HepG2 (cell line): ENCODE results near the gene PSMB2. TPM values are rescaled to one million over a fixed set of nuclear protein-coding genes. Genes with fewer than 3 reads are reported as not detected.
"Not testable (repeated sequence)": the region's sequence is repeated elsewhere in the genome, so short reads cannot be mapped to it uniquely, and the experiment has no call there.

Experiments used
- ATAC-seq: fragments of 200-7000 bp; cut with Tn5 transposase; 3 replicates; pipeline ENCODE4 v1.9.1; 2020; ENCODE audit warnings: mild to moderate bottlenecking, moderate library complexity
- BruUV-seq: library from RNA; stranded (reverse); fragments of 400-500 nt; replicated peaks from 2 replicates; lab custom pipeline; 2021; lab: Mats Ljungman, UMichigan
- CTCF ChIA-PET: fragments of 300-600 bp; formaldehyde crosslinking; extraction: SDS; loops from one replicate; lab custom pipeline; 2021; ENCODE audit warnings: low total read pairs, inconsistent platforms, low intra/inter-chr PET ratio; lab: Yijun Ruan, JAX
- POLR2A ChIA-PET: fragments of 350-600 bp; sonication (Branson Sonifier 250); formaldehyde crosslinking; loops from one replicate; lab custom pipeline; 2020; ENCODE audit warnings: antibody characterized with exemption, inconsistent platforms; lab: Yijun Ruan, JAX
- DNase-seq: peaks from one replicate; pipeline ENCODE4 v3.0.0-alpha.2; 2015; ENCODE audit warnings: low spot score
- FAIRE-seq: peaks from 3 replicates; lab custom pipeline; 2011; peaks lifted over from hg19 to GRCh38; lab: Jason Lieb, UNC
- H2AFZ ChIP-seq: one replicate; pipeline ENCODE4 v1.6.1; 2011; ENCODE audit warnings: low read length, inconsistent platforms
- H3K27ac ChIP-seq: fragments of 300-600 bp; 3 replicates; pipeline ENCODE4 v1.8.0; 2011; ENCODE audit warnings: mixed run types, mild to moderate bottlenecking, mixed read lengths, low read length, inconsistent platforms; ENCODE audit not compliant: insufficient read depth; ENCODE audit errors: extremely low read length
- H3K27me3 ChIP-seq, 2 experiments: fragments of 200-600 bp in 1 of 2; 2 replicates in 1 of 2; 3 replicates in 1 of 2; pipeline versions ENCODE4 v1.6.0 to v1.8.0; 2011; ENCODE audit warnings: low read length in 2 of 2, mild to moderate bottlenecking in 2 of 2, moderate library complexity in 2 of 2, inconsistent platforms in 1 of 2; ENCODE audit not compliant: insufficient read depth in 2 of 2, control insufficient read depth in 1 of 2
- H3K36me3 ChIP-seq, 2 experiments: fragments of 200-600 bp in 1 of 2; replicated peaks in 1 of 2; 2 replicates in 1 of 2; 3 replicates in 1 of 2; pipeline versions ENCODE4 v1.5.1 to v1.8.0; 2011; ENCODE audit warnings: low read length in 2 of 2, inconsistent platforms in 1 of 2; ENCODE audit not compliant: insufficient read depth in 2 of 2, control insufficient read depth in 1 of 2
- H3K4me1 ChIP-seq: 2 replicates; pipeline ENCODE4 v1.5.1; 2012; ENCODE audit warnings: low read length, inconsistent platforms; ENCODE audit not compliant: insufficient read depth
- H3K4me2 ChIP-seq: 2 replicates; pipeline ENCODE4 v1.6.0; 2011; ENCODE audit warnings: low read depth, low read length, inconsistent platforms
- H3K4me3 ChIP-seq, 3 experiments: fragments of 200-600 bp in 1 of 3; sonication (generic), shearing (Covaris generic) in 1 of 3; replicated peaks in 1 of 3; 2 replicates each; pipeline ENCODE4 v1.5.1; 2011 to 2016; ENCODE audit warnings: low read length in 3 of 3, inconsistent platforms in 2 of 3, low read depth in 2 of 3, mild to moderate bottlenecking in 2 of 3, control low read depth in 1 of 3, mixed read lengths in 1 of 3; ENCODE audit not compliant: insufficient read depth in 1 of 3
- H3K79me2 ChIP-seq: one replicate; pipeline ENCODE4 v1.6.1; 2011; ENCODE audit warnings: low read length, inconsistent platforms; ENCODE audit not compliant: insufficient read depth
- H3K9ac ChIP-seq: 2 replicates; pipeline ENCODE4 v1.6.0; 2011; ENCODE audit warnings: mild to moderate bottlenecking, low read depth, low read length, inconsistent platforms; ENCODE audit not compliant: insufficient read depth
- H3K9me3 ChIP-seq: 2 replicates; pipeline ENCODE4 v1.5.1; 2012; ENCODE audit warnings: mild to moderate bottlenecking, low read length
- H4K20me1 ChIP-seq: 2 replicates; pipeline ENCODE4 v1.6.0; 2011; ENCODE audit warnings: inconsistent platforms, mild to moderate bottlenecking, low read length, moderate library complexity; ENCODE audit not compliant: insufficient read depth
- JUNB ChIP-seq: sonication (generic); formaldehyde crosslinking; IDR thresholded peaks from 2 replicates; pipeline ENCODE4 v1.8.0; 2022; ENCODE audit warnings: missing genetic modification reagents, mild to moderate bottlenecking, borderline replicate concordance
- RELA ChIP-seq: sonication (generic); formaldehyde crosslinking; IDR thresholded peaks from 2 replicates; pipeline ENCODE4 v1.4.0; 2020; ENCODE audit warnings: missing genetic modification reagents
- THRA ChIP-seq: sonication (generic); formaldehyde crosslinking; IDR thresholded peaks from 2 replicates; pipeline ENCODE4 v1.4.0; 2020; ENCODE audit warnings: missing genetic modification reagents, borderline replicate concordance
- ZFYVE20 ChIP-seq: sonication (generic); formaldehyde crosslinking; IDR thresholded peaks from 2 replicates; pipeline ENCODE4 v1.8.0; 2023; ENCODE audit warnings: low read depth, mild to moderate bottlenecking, moderate library complexity, missing genetic modification reagents, borderline replicate concordance
- ZNF775 ChIP-seq: sonication (generic); formaldehyde crosslinking; IDR thresholded peaks from 2 replicates; pipeline ENCODE4 v1.4.0; 2020; ENCODE audit warnings: missing genetic modification reagents, mild to moderate bottlenecking, moderate library complexity, borderline replicate concordance
- WGBS: methylation state at CpG from one replicate; pipeline ENCODE4 v1.1.6; 2017; ENCODE audit warnings: low lambda C conversion rate; 5-methylcytosine and 5-hydroxymethylcytosine counted together
- in situ Hi-C: cut with HindIII; loops from 2 replicates; pipeline ENCODE4 v1.10.0; 2017; ENCODE audit warnings: low pct_unique_long_range_greater_than_20kb; ENCODE audit not compliant: extremely low pct_ligation_motif_present
- intact Hi-C: fragments of 100-400 bp; cut with micrococcal nuclease; formaldehyde crosslinking; loops from one replicate; pipeline ENCODE4 v1.10.0; 2022; ENCODE audit not compliant: unreplicated experiment
- polyA plus RNA-seq, 8 experiments: library from polyadenylated mRNA; depleted of rRNA in 3 of 8; stranded (reverse) in 7 of 8; unstranded in 1 of 8; fragments of >200 nt; fragmentation: Illumina TruSeq in 4 of 8; extraction: Trizol in 4 of 8; gene quantifications; 2 replicates each; pipeline versions ENCODE4 v1.2.1 to v1.2.3, GENCODE V29; 2011 to 2016; ENCODE audit warnings: low read depth in 4 of 8, missing spikeins in 1 of 8, mixed read lengths in 1 of 8; ENCODE audit not compliant: insufficient read depth in 1 of 8
- total RNA-seq, 5 experiments: library from RNA; depleted of rRNA; stranded (reverse); fragments of >200 nt; fragmentation: Illumina TruSeq; extraction: Trizol; gene quantifications; 2 replicates each; pipeline ENCODE4 v1.2.3, GENCODE V29; 2016; ENCODE audit warnings: low read depth in 1 of 5

The PSMB2 gene
- total and polyA plus RNA-seq, 2 of the 13 experiments (the other 11 are each of a cell fraction or from before 2014, with no cell fraction given), result 60.6 to 62.2 TPM

- no peak for TF ChIP-seq ZNF775 (CRISPR knock-in tag)
- no peak for TF ChIP-seq ZFYVE20 (CRISPR knock-in tag)
- TF ChIP-seq RELA, result no peak
- TF ChIP-seq THRA (CRISPR knock-in tag), result no peak
These were observed 49.8 kb upstream of the PSMB2 start (continued) for GRCh38 chr1:35691080-35691479.

- in situ Hi-C loops, H3K36me3 ChIP-seq, CTCF ChIA-PET, FAIRE-seq, H3K4me3 ChIP-seq, H3K9ac ChIP-seq, POLR2A ChIA-PET, H3K27ac ChIP-seq, BruUV-seq, H4K20me1 ChIP-seq, H2AFZ ChIP-seq, H3K79me2 ChIP-seq, DNase-seq, ATAC-seq, H3K4me1 ChIP-seq, H3K9me3 ChIP-seq, intact Hi-C loops, H3K4me2 ChIP-seq: not testable (repeated sequence)
- H3K27me3 ChIP-seq, result peaks cover 2 to 32% of the 10 kb centered on the region in 2 experiments; a peak in 3 of 5 replicates
- 44% methylated on average over 4 of the region's 4 CpGs for whole genome bisulfite sequencing
These were observed 48.8 kb upstream of the PSMB2 start for GRCh38 chr1:35690103-35690502.

GRCh38 chr1:35688161-35688560 lies 46.8 kb upstream of the PSMB2 start:
- H3K9me3 ChIP-seq, result no peaks in the 10 kb centered on the region
- WGBS, result 39% methylated on average over 5 of the region's 5 CpGs
- peaks cover 4 to 44% of the 10 kb centered on the region in 2 experiments; a peak in 4 of 5 replicates for H3K27me3 ChIP-seq
- ChIA-PET POLR2A (no interaction called here), CTCF (no interaction called here)
- no peak for DNase-seq
- H2AFZ ChIP-seq, result no peak overlapping the region
- H3K9ac ChIP-seq, result no peak overlapping the region
- BruUV-seq, result no TSS peak
- intact Hi-C loops, result no loop called here
- H4K20me1 ChIP-seq, result no peaks in the 10 kb centered on the region
- no peak overlapping the region for H3K4me3 ChIP-seq
- no peak for ATAC-seq
- in situ Hi-C loops, result no loop called here
- no peak for FAIRE-seq
- TF ChIP-seq JUNB, result no peak
- TF ChIP-seq, all 625 proteins: peak for 0
- Histone ChIP-seq H3K4me2 (no peak overlapping the region), H3K27ac (no peak overlapping the region), H3K79me2 (no peaks in the 10 kb centered on the region), H3K36me3 (no peaks in the 10 kb centered on the region), H3K4me1 (no peaks in the 10 kb centered on the region)
